Measurements from ENCODE around the gene NEURL1B.

NEURL1B gene

GRCh38 chr5:172636279-172637050, 4.6 kb upstream of the NEURL1B start:
- no peak for DNase-seq (ENCODE audit: low spot score)
- no peak for TF ChIP-seq CTCF (IDR thresholded peaks at IDR 0.05; ENCODE audit: extremely low read depth, missing control alignments)

- DNase-seq (ENCODE audit: low spot score), result no peak
- TF ChIP-seq CTCF (IDR thresholded peaks at IDR 0.05; ENCODE audit: extremely low read depth, missing control alignments), result no peak
These were observed 3.9 kb upstream of the NEURL1B start for GRCh38 chr5:172637110-172637580.

- TF ChIP-seq CTCF (IDR thresholded peaks at IDR 0.05; ENCODE audit: extremely low read depth, missing control alignments), result no peak
- DNase-seq (ENCODE audit: low spot score), result no peak
These were observed 3.3 kb upstream of the NEURL1B start for GRCh38 chr5:172637740-172638139.

GRCh38 chr5:172638209-172638768, 2.8 kb upstream of the NEURL1B start:
- no peak for DNase-seq (ENCODE audit: low spot score)
- no peak for TF ChIP-seq CTCF (IDR thresholded peaks at IDR 0.05; ENCODE audit: extremely low read depth, missing control alignments)

- no peak for DNase-seq (ENCODE audit: low spot score)
- no peak for TF ChIP-seq CTCF (IDR thresholded peaks at IDR 0.05; ENCODE audit: extremely low read depth, missing control alignments)
These were observed 924 bp upstream of the NEURL1B start for GRCh38 chr5:172640139-172640538.

GRCh38 chr5:172641359-172642050, 442 bp downstream of the NEURL1B start:
- no peak for TF ChIP-seq CTCF (IDR thresholded peaks at IDR 0.05; ENCODE audit: extremely low read depth, missing control alignments)
- DNase-seq (ENCODE audit: low spot score), result no peak

GRCh38 chr5:172642051-172642409, 967 bp downstream of the NEURL1B start:
- TF ChIP-seq CTCF (IDR thresholded peaks at IDR 0.05; ENCODE audit: extremely low read depth, missing control alignments), result no peak
- DNase-seq (ENCODE audit: low spot score), result no peak
